GM21723 (cell line): ENCODE data around the gene FFAR4.

ENCODE experiments used
- ATAC-seq: cut with Tn5 transposase; IDR thresholded peaks from one replicate; pipeline ENCODE4 v1.9.1; 2021; ENCODE audit warnings: mild to moderate bottlenecking, moderate library complexity; ENCODE audit not compliant: unreplicated experiment

FFAR4 gene

GRCh38 chr10:93598157-93598556 is 31.7 kb downstream of the FFAR4 start:
- ATAC-seq = no peak

GRCh38 chr10:93599335-93599734 is 32.9 kb downstream of the FFAR4 start:
- no peak for ATAC-seq

- no peak for ATAC-seq
Measured at GRCh38 chr10:93599778-93600177, 33.3 kb downstream of the FFAR4 start.

- ATAC-seq = no peak
Measured at GRCh38 chr10:93600446-93601145, 34.1 kb downstream of the FFAR4 start.

- no peak for ATAC-seq
Measured at GRCh38 chr10:93601146-93601773, 34.8 kb downstream of the FFAR4 start, which contains the start of gene RBP4. Gene RBP4 (minus strand): TSS chr10:93601235. CDS start chr10:93601028, 207 bp downstream.

- ATAC-seq = no peak
Measured at GRCh38 chr10:93601774-93602162, 35.3 kb downstream of the FFAR4 start.

GRCh38 chr10:93603023-93603422 is 36.6 kb downstream of the FFAR4 start:
- ATAC-seq = no peak

GRCh38 chr10:93604146-93604545 is 37.7 kb downstream of the FFAR4 start:
- no peak for ATAC-seq

GRCh38 chr10:93608421-93608820 is 42.0 kb downstream of the FFAR4 start:
- no peak for ATAC-seq

GRCh38 chr10:93612311-93612710 is 45.8 kb downstream of the FFAR4 start, which contains the start of gene PDE6C:
Gene PDE6C (plus strand): TSS chr10:93612537. CDS start chr10:93612726, 189 bp downstream.
- ATAC-seq = no peak

GRCh38 chr10:93613126-93613525 is 46.7 kb downstream of the FFAR4 start:
- ATAC-seq = no peak

GRCh38 chr10:93614101-93614825 is 47.8 kb downstream of the FFAR4 start:
- ATAC-seq = no peak

- ATAC-seq = no peak
Measured at GRCh38 chr10:93615576-93616235, 49.2 kb downstream of the FFAR4 start.

- no peak for ATAC-seq
Measured at GRCh38 chr10:93620925-93621324, 54.5 kb downstream of the FFAR4 start.

GRCh38 chr10:93622942-93623341 is 56.5 kb downstream of the FFAR4 start:
- ATAC-seq = peak; percentile 56

- ATAC-seq = no peak
Measured at GRCh38 chr10:93628858-93629257, 62.4 kb downstream of the FFAR4 start.

- ATAC-seq = no peak
Measured at GRCh38 chr10:93629647-93630305, 63.3 kb downstream of the FFAR4 start.

GRCh38 chr10:93630625-93631557 is 64.4 kb downstream of the FFAR4 start:
- no peak for ATAC-seq
